ENCODE measurements around the gene ENAM. TPM values are rescaled to one million over a fixed set of nuclear protein-coding genes. Genes with fewer than 3 reads are reported as not detected.
A peak's percentile ranks its signal among the peaks of the same experiment; 100 is the strongest.
"Not testable (repeated sequence)": the region's sequence is repeated elsewhere in the genome, so short reads cannot be mapped to it uniquely, and the experiment has no call there.

The ENAM gene
- total RNA-seq, 4 donors from 2014 or later = under 0.01 to 0.10 TPM; not detected in 2

GRCh38 chr4:70678383-70678999 is 49.9 kb downstream of the ENAM start:
- 92 to 94% methylated on average over 1 of the region's 1 CpG for WGBS, 2 donors
- H3K36me3 ChIP-seq = no peaks in the 10 kb centered on the region

GRCh38 chr4:70680934-70681333 is 52.4 kb downstream of the ENAM start:
- TF ChIP-seq POLR2A (IDR thresholded peaks at IDR 0.05) (no peak), CTCF (IDR thresholded peaks at IDR 0.05) (no peak)
- DNase-seq = no peak
- intact Hi-C loops (cut with DNase I) = loop anchor here (10.0 kb wide), 1 partner anchor 314 kb away; the partner anchor contains the start of gene DCK
- no peaks in the 10 kb centered on the region for H3K4me1 ChIP-seq
- H3K4me3 ChIP-seq (replicated peaks in 1 of 3) = no peak overlapping the region
- no peaks in the 10 kb centered on the region for H3K36me3 ChIP-seq
- H3K27me3 ChIP-seq = no peaks in the 10 kb centered on the region
- H3K9me3 ChIP-seq = no peaks in the 10 kb centered on the region
- no peak overlapping the region for H3K27ac ChIP-seq

More at GRCh38 chr4:70678383-70678999, 49.9 kb downstream of the ENAM start:
- TF ChIP-seq POLR2A (IDR thresholded peaks at IDR 0.05) = no peak
- TF ChIP-seq CTCF (IDR thresholded peaks at IDR 0.05) = no peak
- intact Hi-C loops (cut with DNase I) = no loop called here
- Histone ChIP-seq H3K9me3 (no peaks in the 10 kb centered on the region), H3K4me1 (no peaks in the 10 kb centered on the region), H3K27ac (no peak overlapping the region), H3K4me3 (replicated peaks in 1 of 3) (no peak overlapping the region), H3K27me3 (no peaks in the 10 kb centered on the region)
- DNase-seq = no peak

- intact Hi-C loops (cut with DNase I) = loop anchor here (10.0 kb wide), 1 partner anchor 313 kb away; the partner anchor contains the start of gene DCK
- TF ChIP-seq POLR2A (IDR thresholded peaks at IDR 0.05) = no peak
- no peak for TF ChIP-seq CTCF (IDR thresholded peaks at IDR 0.05)
- Histone ChIP-seq H3K4me3 (replicated peaks in 1 of 3) (no peak overlapping the region), H3K27ac (no peak overlapping the region), H3K4me1 (no peaks in the 10 kb centered on the region), H3K9me3 (no peaks in the 10 kb centered on the region), H3K27me3 (no peaks in the 10 kb centered on the region), H3K36me3 (no peaks in the 10 kb centered on the region)
- DNase-seq = no peak
These were observed 53.2 kb downstream of the ENAM start for GRCh38 chr4:70681704-70682103.

GRCh38 chr4:70682142-70682541 is 53.6 kb downstream of the ENAM start:
- H3K4me3 ChIP-seq (replicated peaks in 1 of 3); H3K9me3 ChIP-seq; H3K27ac ChIP-seq; H3K27me3 ChIP-seq; DNase-seq; H3K4me1 ChIP-seq; H3K36me3 ChIP-seq: not testable (repeated sequence)
- intact Hi-C loops (cut with DNase I) = loop anchor here (10.0 kb wide), 1 partner anchor 313 kb away; the partner anchor contains the start of gene DCK
- 86 to 91% methylated on average over 3 of the region's 3 CpGs for WGBS, 2 donors

GRCh38 chr4:70687392-70687791 is 58.8 kb downstream of the ENAM start:
- DNase-seq = peak; percentile 12 to 37
- H3K4me3 ChIP-seq (replicated peaks in 1 of 3) = peak overlapping the region; percentile 42 to 88 (median 57)
- TF ChIP-seq POLR2A (IDR thresholded peaks at IDR 0.05) (no peak), CTCF (IDR thresholded peaks at IDR 0.05) (no peak)
- H3K9me3 ChIP-seq = no peaks in the 10 kb centered on the region
- peaks cover 24 to 30% of the 10 kb centered on the region in 2 donors for H3K4me1 ChIP-seq
- intact Hi-C loops (cut with DNase I) = loop anchor here (10.0 kb wide), 1 partner anchor 307 kb away; the partner anchor contains the start of gene DCK
- no peaks in the 10 kb centered on the region for H3K27me3 ChIP-seq
- H3K36me3 ChIP-seq = peaks cover 0 to 2% of the 10 kb centered on the region in 2 donors
- H3K27ac ChIP-seq = peak overlapping the region; percentile 90 to 98 (median 95)
- 66 to 74% methylated on average over 13 of the region's 13 CpGs for WGBS, 2 donors

Data from thyroid gland (tissue), 4 donors.